SK-N-SH treated with all-trans-retinoic acid at 6 μM for 48 hours (cell line): ENCODE measurements around the gene VPS54.

ENCODE experiments used
- ATAC-seq: fragments of 200-7000 bp; cut with Tn5 transposase; 3 replicates; pipeline ENCODE4 v1.9.1; 2020; ENCODE audit warnings: mild to moderate bottlenecking, moderate library complexity
- ARNTL ChIP-seq: fragments of 450-650 bp; formaldehyde crosslinking; IDR thresholded peaks from 2 replicates; pipeline ENCODE4 v1.5.0; 2020; ENCODE audit warnings: low read depth, mild to moderate bottlenecking, moderate library complexity, borderline replicate concordance
- BACH2 ChIP-seq: fragments of 250-450 bp; sonication (Bioruptor Pico); IDR thresholded peaks from 2 replicates; pipeline ENCODE4 v1.9.0; 2021; ENCODE audit warnings: mild to moderate bottlenecking, borderline replicate concordance
- CSDC2 ChIP-seq: fragments of 250-450 bp; sonication (Bioruptor Pico); IDR thresholded peaks from 2 replicates; pipeline ENCODE4 v1.5.0; 2020; ENCODE audit warnings: mild to moderate bottlenecking, moderate library complexity
- ESRRG ChIP-seq: fragments of 250-450 bp; sonication (Bioruptor Pico); IDR thresholded peaks from 2 replicates; pipeline ENCODE4 v1.6.1; 2021; ENCODE audit warnings: mild to moderate bottlenecking
- GLIS3 ChIP-seq: fragments of 250-450 bp; sonication (Bioruptor Pico); IDR thresholded peaks from 2 replicates; pipeline ENCODE4 v1.5.0; 2020; ENCODE audit warnings: mild to moderate bottlenecking, moderate library complexity
- ISL1 ChIP-seq: fragments of 250-450 bp; sonication (Bioruptor Pico); IDR thresholded peaks from 2 replicates; pipeline ENCODE4 v2.1.2; 2022; ENCODE audit warnings: mild to moderate bottlenecking, moderate library complexity
- OSR1 ChIP-seq: fragments of 250-450 bp; sonication (Bioruptor Pico); IDR thresholded peaks from 2 replicates; pipeline ENCODE4 v1.8.0; 2022; ENCODE audit warnings: moderate library complexity, mild to moderate bottlenecking, inconsistent platforms
- PPARA ChIP-seq: fragments of 250-450 bp; sonication (Bioruptor Pico); IDR thresholded peaks from 2 replicates; pipeline ENCODE4 v1.5.0; 2020; ENCODE audit warnings: mild to moderate bottlenecking, borderline replicate concordance
- RARB ChIP-seq: fragments of 250-450 bp; sonication (Bioruptor Pico); IDR thresholded peaks from 2 replicates; pipeline ENCODE4 v1.8.0; 2021; ENCODE audit warnings: mild to moderate bottlenecking, moderate library complexity
- SNAI2 ChIP-seq: fragments of 250-450 bp; sonication (Bioruptor Pico); IDR thresholded peaks from 2 replicates; pipeline ENCODE4 v1.5.0; 2020; ENCODE audit warnings: mild to moderate bottlenecking, moderate library complexity
- TCF4 ChIP-seq: fragments of 250-450 bp; sonication (Bioruptor Pico); IDR thresholded peaks from 2 replicates; pipeline ENCODE4 v1.8.0; 2021; ENCODE audit warnings: mild to moderate bottlenecking, moderate library complexity, borderline replicate concordance
- TOX ChIP-seq: fragments of 250-450 bp; sonication (Bioruptor Pico); IDR thresholded peaks from 2 replicates; pipeline ENCODE4 v1.8.0; 2021; ENCODE audit warnings: mild to moderate bottlenecking, moderate library complexity, borderline replicate concordance
- ZC3H10 ChIP-seq: fragments of 250-450 bp; sonication (Bioruptor Pico); IDR thresholded peaks from 2 replicates; pipeline ENCODE4 v1.5.1; 2021; ENCODE audit warnings: mild to moderate bottlenecking, moderate library complexity
- ZFP3 ChIP-seq: fragments of 250-450 bp; sonication (Bioruptor Pico); IDR thresholded peaks from 2 replicates; pipeline ENCODE4 v1.5.0; 2020; ENCODE audit warnings: mild to moderate bottlenecking, moderate library complexity
- ZNF70 ChIP-seq: fragments of 450-650 bp; formaldehyde crosslinking; IDR thresholded peaks from 2 replicates; pipeline ENCODE4 v1.5.0; 2020; ENCODE audit warnings: mild to moderate bottlenecking, moderate library complexity
- ZNF8 ChIP-seq: fragments of 450-650 bp; formaldehyde crosslinking; IDR thresholded peaks from 2 replicates; pipeline ENCODE4 v1.5.0; 2020; ENCODE audit warnings: mild to moderate bottlenecking, moderate library complexity
- TF ChIP-seq, protein P1 (sequence below): fragments of 250-450 bp; sonication (Bioruptor Pico); IDR thresholded peaks from 2 replicates; pipeline ENCODE4 v1.8.0; 2020; ENCODE audit warnings: mild to moderate bottlenecking, moderate library complexity, borderline replicate concordance
- TF ChIP-seq, protein P2 (sequence below): fragments of 250-450 bp; sonication (Bioruptor Pico); IDR thresholded peaks from 2 replicates; pipeline ENCODE4 v1.5.1; 2020; ENCODE audit warnings: low read depth, mild to moderate bottlenecking, moderate library complexity
- TF ChIP-seq, protein P3 (sequence below): fragments of 250-450 bp; sonication (Bioruptor Pico); IDR thresholded peaks from 2 replicates; pipeline ENCODE4 v1.5.1; 2021; ENCODE audit warnings: mild to moderate bottlenecking, moderate library complexity
- TF ChIP-seq, protein P4 (sequence below): fragments of 250-450 bp; sonication (Bioruptor Pico); IDR thresholded peaks from 2 replicates; pipeline ENCODE4 v1.5.0; 2020; ENCODE audit warnings: mild to moderate bottlenecking, moderate library complexity
- TF ChIP-seq, protein P5 (sequence below): fragments of 250-450 bp; sonication (Bioruptor Pico); IDR thresholded peaks from 2 replicates; pipeline ENCODE4 v1.8.0; 2021; ENCODE audit warnings: low read depth, mild to moderate bottlenecking, moderate library complexity, borderline replicate concordance

VPS54 gene

DNA sequence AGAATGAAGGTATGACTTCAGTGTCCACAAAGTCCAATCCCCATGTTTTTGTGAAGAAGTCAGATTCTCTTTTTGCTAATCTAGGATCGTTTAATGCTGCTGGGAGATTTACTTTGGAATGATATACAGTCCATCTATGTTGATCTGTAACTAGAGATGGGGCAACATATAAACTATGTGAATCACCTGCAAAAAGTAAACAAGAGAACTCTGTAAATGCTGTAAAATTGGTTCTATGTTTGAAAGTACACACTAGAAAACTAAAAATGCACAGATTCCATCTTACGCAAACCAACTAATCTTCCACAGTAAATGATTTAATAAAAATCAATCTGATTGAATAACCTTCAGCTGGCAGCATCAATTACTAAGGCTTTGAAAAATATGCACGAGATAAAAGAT, 37.5 kb downstream of the VPS54 start:
- no peak for ATAC-seq
- TF ChIP-seq SNAI2 (CRISPR knock-in tag): no peak
- TF ChIP-seq OSR1 (CRISPR knock-in tag): no peak
- TF ChIP-seq PPARA (CRISPR knock-in tag): no peak
- TF ChIP-seq ISL1 (CRISPR knock-in tag): no peak
- no peak for TF ChIP-seq ESRRG (CRISPR knock-in tag)
- TF ChIP-seq, protein P1, sequence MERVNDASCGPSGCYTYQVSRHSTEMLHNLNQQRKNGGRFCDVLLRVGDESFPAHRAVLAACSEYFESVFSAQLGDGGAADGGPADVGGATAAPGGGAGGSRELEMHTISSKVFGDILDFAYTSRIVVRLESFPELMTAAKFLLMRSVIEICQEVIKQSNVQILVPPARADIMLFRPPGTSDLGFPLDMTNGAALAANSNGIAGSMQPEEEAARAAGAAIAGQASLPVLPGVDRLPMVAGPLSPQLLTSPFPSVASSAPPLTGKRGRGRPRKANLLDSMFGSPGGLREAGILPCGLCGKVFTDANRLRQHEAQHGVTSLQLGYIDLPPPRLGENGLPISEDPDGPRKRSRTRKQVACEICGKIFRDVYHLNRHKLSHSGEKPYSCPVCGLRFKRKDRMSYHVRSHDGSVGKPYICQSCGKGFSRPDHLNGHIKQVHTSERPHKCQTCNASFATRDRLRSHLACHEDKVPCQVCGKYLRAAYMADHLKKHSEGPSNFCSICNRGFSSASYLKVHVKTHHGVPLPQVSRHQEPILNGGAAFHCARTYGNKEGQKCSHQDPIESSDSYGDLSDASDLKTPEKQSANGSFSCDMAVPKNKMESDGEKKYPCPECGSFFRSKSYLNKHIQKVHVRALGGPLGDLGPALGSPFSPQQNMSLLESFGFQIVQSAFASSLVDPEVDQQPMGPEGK (CRISPR knock-in tag): no peak
- no peak for TF ChIP-seq GLIS3 (CRISPR knock-in tag)
- TF ChIP-seq, protein P2, sequence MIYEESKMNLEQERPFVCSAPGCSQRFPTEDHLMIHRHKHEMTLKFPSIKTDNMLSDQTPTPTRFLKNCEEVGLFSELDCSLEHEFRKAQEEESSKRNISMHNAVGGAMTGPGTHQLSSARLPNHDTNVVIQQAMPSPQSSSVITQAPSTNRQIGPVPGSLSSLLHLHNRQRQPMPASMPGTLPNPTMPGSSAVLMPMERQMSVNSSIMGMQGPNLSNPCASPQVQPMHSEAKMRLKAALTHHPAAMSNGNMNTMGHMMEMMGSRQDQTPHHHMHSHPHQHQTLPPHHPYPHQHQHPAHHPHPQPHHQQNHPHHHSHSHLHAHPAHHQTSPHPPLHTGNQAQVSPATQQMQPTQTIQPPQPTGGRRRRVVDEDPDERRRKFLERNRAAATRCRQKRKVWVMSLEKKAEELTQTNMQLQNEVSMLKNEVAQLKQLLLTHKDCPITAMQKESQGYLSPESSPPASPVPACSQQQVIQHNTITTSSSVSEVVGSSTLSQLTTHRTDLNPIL (CRISPR knock-in tag): no peak
- TF ChIP-seq ZC3H10 (CRISPR knock-in tag): no peak
- no peak for TF ChIP-seq ZNF70 (CRISPR knock-in tag)
- TF ChIP-seq, protein P3, sequence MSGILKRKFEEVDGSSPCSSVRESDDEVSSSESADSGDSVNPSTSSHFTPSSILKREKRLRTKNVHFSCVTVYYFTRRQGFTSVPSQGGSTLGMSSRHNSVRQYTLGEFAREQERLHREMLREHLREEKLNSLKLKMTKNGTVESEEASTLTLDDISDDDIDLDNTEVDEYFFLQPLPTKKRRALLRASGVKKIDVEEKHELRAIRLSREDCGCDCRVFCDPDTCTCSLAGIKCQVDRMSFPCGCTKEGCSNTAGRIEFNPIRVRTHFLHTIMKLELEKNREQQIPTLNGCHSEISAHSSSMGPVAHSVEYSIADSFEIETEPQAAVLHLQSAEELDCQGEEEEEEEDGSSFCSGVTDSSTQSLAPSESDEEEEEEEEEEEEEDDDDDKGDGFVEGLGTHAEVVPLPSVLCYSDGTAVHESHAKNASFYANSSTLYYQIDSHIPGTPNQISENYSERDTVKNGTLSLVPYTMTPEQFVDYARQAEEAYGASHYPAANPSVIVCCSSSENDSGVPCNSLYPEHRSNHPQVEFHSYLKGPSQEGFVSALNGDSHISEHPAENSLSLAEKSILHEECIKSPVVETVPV (CRISPR knock-in tag): no peak
- TF ChIP-seq RARB (CRISPR knock-in tag): no peak
- no peak for TF ChIP-seq TOX
- no peak for TF ChIP-seq CSDC2 (CRISPR knock-in tag)
- TF ChIP-seq ZNF8 (CRISPR knock-in tag): no peak
- TF ChIP-seq, protein P4, sequence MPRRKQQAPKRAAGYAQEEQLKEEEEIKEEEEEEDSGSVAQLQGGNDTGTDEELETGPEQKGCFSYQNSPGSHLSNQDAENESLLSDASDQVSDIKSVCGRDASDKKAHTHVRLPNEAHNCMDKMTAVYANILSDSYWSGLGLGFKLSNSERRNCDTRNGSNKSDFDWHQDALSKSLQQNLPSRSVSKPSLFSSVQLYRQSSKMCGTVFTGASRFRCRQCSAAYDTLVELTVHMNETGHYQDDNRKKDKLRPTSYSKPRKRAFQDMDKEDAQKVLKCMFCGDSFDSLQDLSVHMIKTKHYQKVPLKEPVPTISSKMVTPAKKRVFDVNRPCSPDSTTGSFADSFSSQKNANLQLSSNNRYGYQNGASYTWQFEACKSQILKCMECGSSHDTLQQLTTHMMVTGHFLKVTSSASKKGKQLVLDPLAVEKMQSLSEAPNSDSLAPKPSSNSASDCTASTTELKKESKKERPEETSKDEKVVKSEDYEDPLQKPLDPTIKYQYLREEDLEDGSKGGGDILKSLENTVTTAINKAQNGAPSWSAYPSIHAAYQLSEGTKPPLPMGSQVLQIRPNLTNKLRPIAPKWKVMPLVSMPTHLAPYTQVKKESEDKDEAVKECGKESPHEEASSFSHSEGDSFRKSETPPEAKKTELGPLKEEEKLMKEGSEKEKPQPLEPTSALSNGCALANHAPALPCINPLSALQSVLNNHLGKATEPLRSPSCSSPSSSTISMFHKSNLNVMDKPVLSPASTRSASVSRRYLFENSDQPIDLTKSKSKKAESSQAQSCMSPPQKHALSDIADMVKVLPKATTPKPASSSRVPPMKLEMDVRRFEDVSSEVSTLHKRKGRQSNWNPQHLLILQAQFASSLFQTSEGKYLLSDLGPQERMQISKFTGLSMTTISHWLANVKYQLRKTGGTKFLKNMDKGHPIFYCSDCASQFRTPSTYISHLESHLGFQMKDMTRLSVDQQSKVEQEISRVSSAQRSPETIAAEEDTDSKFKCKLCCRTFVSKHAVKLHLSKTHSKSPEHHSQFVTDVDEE (CRISPR knock-in tag): no peak
- no peak for TF ChIP-seq TCF4
- no peak for TF ChIP-seq BACH2 (CRISPR knock-in tag)
- no peak for TF ChIP-seq ARNTL (CRISPR knock-in tag)

DNA sequence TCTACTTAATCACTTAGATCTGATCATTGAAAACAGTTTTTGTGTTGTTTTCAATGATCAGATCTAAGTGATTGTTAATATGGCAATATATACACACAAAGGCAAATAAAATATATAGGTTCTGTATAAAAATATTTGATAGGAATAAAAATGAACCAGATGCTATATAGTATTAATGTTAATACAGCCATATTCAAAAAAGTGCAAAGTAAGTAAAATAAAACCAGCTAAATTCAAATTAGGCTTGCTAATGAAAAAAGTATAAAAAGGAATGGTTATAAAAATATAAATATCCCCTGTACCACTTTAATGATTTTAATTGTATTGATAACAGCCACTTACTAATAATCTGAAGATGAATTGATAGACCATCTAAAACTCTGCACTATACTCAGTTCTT, 38.4 kb downstream of the VPS54 start:
- ATAC-seq: no peak
- TF ChIP-seq ESRRG (CRISPR knock-in tag) (no peak), TOX (no peak), SNAI2 (CRISPR knock-in tag) (no peak), ZC3H10 (CRISPR knock-in tag) (no peak), ZFP3 (CRISPR knock-in tag) (no peak)
- TF ChIP-seq, protein P4 (CRISPR knock-in tag): no peak

DNA sequence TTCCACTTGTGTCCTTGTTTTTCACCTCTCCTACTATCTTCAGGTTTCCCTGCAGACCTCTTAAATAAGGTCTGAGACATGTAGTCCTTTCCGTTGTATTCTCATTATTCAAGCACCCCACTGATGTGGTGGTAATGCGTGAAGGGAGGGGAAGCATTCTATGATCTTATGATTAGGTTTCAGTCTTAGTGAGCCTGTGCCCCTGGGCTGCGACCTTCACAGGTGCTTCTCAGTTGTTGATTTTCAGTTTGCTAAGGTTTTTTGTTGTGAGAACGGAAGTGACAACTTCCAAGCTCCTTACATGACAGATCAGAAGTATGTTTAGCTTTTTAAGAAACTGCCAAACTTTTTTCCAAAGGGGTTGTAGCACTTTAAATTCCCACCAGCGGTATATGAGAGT, 41.3 kb downstream of the VPS54 start:
- TF ChIP-seq, protein P1 (CRISPR knock-in tag): no peak
- TF ChIP-seq, protein P5, sequence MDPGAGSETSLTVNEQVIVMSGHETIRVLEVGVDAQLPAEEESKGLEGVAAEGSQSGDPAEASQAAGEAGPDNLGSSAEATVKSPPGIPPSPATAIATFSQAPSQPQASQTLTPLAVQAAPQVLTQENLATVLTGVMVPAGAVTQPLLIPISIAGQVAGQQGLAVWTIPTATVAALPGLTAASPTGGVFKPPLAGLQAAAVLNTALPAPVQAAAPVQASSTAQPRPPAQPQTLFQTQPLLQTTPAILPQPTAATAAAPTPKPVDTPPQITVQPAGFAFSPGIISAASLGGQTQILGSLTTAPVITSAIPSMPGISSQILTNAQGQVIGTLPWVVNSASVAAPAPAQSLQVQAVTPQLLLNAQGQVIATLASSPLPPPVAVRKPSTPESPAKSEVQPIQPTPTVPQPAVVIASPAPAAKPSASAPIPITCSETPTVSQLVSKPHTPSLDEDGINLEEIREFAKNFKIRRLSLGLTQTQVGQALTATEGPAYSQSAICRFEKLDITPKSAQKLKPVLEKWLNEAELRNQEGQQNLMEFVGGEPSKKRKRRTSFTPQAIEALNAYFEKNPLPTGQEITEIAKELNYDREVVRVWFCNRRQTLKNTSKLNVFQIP (CRISPR knock-in tag): no peak
- TF ChIP-seq TOX: no peak
- TF ChIP-seq ZFP3 (CRISPR knock-in tag): no peak
- TF ChIP-seq GLIS3 (CRISPR knock-in tag): no peak
- TF ChIP-seq ARNTL (CRISPR knock-in tag): no peak
- TF ChIP-seq ZNF70 (CRISPR knock-in tag): no peak
- no peak for TF ChIP-seq CSDC2 (CRISPR knock-in tag)
- no peak for TF ChIP-seq ZC3H10 (CRISPR knock-in tag)
- TF ChIP-seq, all 23 proteins: peak for 0
- ATAC-seq: no peak
